Activated CD4-positive, alpha-beta T cell treated with anti-CD3 and anti-CD28 coated beads, Interleukin-2, amount 10 ng/mL, durations not matched to agents 7 days and 5 days (primary cell): ENCODE results near the gene OPCML. TPM values are rescaled to one million over a fixed set of nuclear protein-coding genes. Genes with fewer than 3 reads are reported as not detected.

Source experiments
- CTCF ChIA-PET: fragments of 350-600 bp; sonication (Branson Sonifier 250); formaldehyde crosslinking; loops from one replicate; lab custom pipeline; 2021; ENCODE audit warnings: antibody characterized with exemption; lab: Charles Lee
- POLR2A ChIA-PET: fragments of 350-600 bp; sonication (Branson Sonifier 250); formaldehyde crosslinking; loops from one replicate; lab custom pipeline; 2021; ENCODE audit warnings: antibody characterized with exemption; lab: Charles Lee
- DNase-seq: peaks from one replicate; pipeline ENCODE4 v3.0.0-alpha.2; 2020
- H3K27ac Mint-ChIP-seq: one replicate; pipeline ENCODE4 v1.8.0; 2021; ENCODE audit warnings: mild to moderate bottlenecking, moderate library complexity, mixed read lengths
- H3K27me3 Mint-ChIP-seq: one replicate; pipeline ENCODE4 v1.8.0; 2021; ENCODE audit warnings: mixed read lengths
- H3K36me3 Mint-ChIP-seq: one replicate; pipeline ENCODE4 v1.8.0; 2021; ENCODE audit warnings: low read depth, mixed read lengths
- H3K4me1 Mint-ChIP-seq: one replicate; pipeline ENCODE4 v1.8.0; 2021; ENCODE audit warnings: mixed read lengths
- H3K4me3 Mint-ChIP-seq: one replicate; pipeline ENCODE4 v1.8.0; 2021; ENCODE audit warnings: mild to moderate bottlenecking, moderate library complexity, mixed read lengths
- H3K9me3 Mint-ChIP-seq: one replicate; pipeline ENCODE4 v1.8.0; 2021; ENCODE audit warnings: mixed read lengths
- total RNA-seq, 2 experiments: library from RNA; stranded (reverse); gene quantifications; one replicate each; pipeline ENCODE4 v1.2.3, GENCODE V29; 2021

Gene OPCML
- total RNA-seq, 2 experiments from 2014 or later: not detected

GRCh38 chr11:133207995-133208394 is 324.3 kb downstream of the OPCML start:
- no peaks in the 10 kb centered on the region for H3K9me3 Mint-ChIP-seq
- CTCF ChIA-PET: no interaction called here

GRCh38 chr11:133206313-133207005 is 325.8 kb downstream of the OPCML start:
- Mint-ChIP-seq H3K27me3 (no peaks in the 10 kb centered on the region), H3K4me1 (no peaks in the 10 kb centered on the region), H3K9me3 (no peaks in the 10 kb centered on the region), H3K36me3 (no peaks in the 10 kb centered on the region), H3K27ac (no peak overlapping the region), H3K4me3 (no peak overlapping the region)
- POLR2A ChIA-PET: no interaction called here
- no peak for DNase-seq
- CTCF ChIA-PET: no interaction called here

More at GRCh38 chr11:133207995-133208394, 324.3 kb downstream of the OPCML start:
- Mint-ChIP-seq H3K27me3 (no peaks in the 10 kb centered on the region), H3K36me3 (no peaks in the 10 kb centered on the region), H3K4me1 (no peaks in the 10 kb centered on the region), H3K27ac (no peak overlapping the region), H3K4me3 (no peak overlapping the region)
- DNase-seq: no peak
- POLR2A ChIA-PET: no interaction called here

GRCh38 chr11:133204158-133204557 is 328.1 kb downstream of the OPCML start:
- no peak overlapping the region for H3K27ac Mint-ChIP-seq
- H3K4me1 Mint-ChIP-seq: no peaks in the 10 kb centered on the region
- no peaks in the 10 kb centered on the region for H3K36me3 Mint-ChIP-seq
- no peak for DNase-seq
- no peaks in the 10 kb centered on the region for H3K27me3 Mint-ChIP-seq
- H3K9me3 Mint-ChIP-seq: no peaks in the 10 kb centered on the region
- POLR2A ChIA-PET: no interaction called here
- no peak overlapping the region for H3K4me3 Mint-ChIP-seq
- CTCF ChIA-PET: no interaction called here

DNA sequence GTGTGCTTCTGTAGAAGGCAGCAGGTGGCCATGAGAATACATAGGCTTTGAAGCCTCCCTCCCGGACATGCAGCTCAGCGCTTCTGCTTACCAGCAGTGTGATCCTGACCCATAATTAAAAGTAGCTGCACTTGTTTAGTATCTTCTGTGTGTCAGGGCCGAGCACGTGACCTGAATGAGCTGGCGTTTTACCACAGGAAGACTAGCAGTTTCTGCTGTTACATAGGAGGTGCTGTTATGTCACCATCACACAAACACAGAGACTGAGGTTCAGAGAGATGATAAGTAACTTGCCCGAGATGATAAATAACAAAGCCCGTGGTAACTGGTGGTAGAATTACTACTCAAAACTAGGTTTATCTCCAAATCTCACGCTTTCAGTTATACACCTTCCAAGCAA is 329.5 kb downstream of the OPCML start:
- no peak for DNase-seq
- H3K27me3 Mint-ChIP-seq: no peaks in the 10 kb centered on the region
- no peaks in the 10 kb centered on the region for H3K9me3 Mint-ChIP-seq
- no peaks in the 10 kb centered on the region for H3K36me3 Mint-ChIP-seq
- H3K4me3 Mint-ChIP-seq: no peak overlapping the region
- H3K27ac Mint-ChIP-seq: no peak overlapping the region
- H3K4me1 Mint-ChIP-seq: no peaks in the 10 kb centered on the region
- ChIA-PET POLR2A (no interaction called here), CTCF (no interaction called here)

- no peaks in the 10 kb centered on the region for H3K9me3 Mint-ChIP-seq
- ChIA-PET POLR2A (no interaction called here), CTCF (no interaction called here)
- H3K4me1 Mint-ChIP-seq: no peaks in the 10 kb centered on the region
- DNase-seq: no peak
- peaks cover 4% of the 10 kb centered on the region for H3K27me3 Mint-ChIP-seq
- no peak overlapping the region for H3K4me3 Mint-ChIP-seq
- no peaks in the 10 kb centered on the region for H3K36me3 Mint-ChIP-seq
- no peak overlapping the region for H3K27ac Mint-ChIP-seq
These were observed 333.9 kb downstream of the OPCML start for GRCh38 chr11:133198438-133198837.

DNA sequence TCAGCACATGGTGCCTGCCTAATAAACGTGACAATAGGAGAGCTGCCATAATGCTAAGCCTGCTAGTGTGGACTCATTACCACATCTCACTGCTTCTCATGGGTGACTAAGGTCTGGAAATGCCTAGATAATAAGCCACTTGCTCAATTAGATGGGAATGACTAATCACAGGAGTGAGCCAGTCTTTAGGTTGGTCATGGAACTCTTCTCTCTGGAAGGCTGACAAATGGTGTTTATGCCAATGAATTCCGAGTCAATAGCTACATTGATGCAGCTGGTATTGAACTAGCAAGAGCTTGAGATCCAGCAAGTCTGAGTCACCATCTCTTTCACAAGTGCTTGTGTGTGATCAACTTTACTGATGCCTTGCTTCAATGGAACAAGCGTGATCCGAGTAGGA is 334.9 kb downstream of the OPCML start:
- CTCF ChIA-PET: no interaction called here
- H3K4me3 Mint-ChIP-seq: no peak overlapping the region
- POLR2A ChIA-PET: no interaction called here
- H3K9me3 Mint-ChIP-seq: no peaks in the 10 kb centered on the region
- H3K27me3 Mint-ChIP-seq: peaks cover 4% of the 10 kb centered on the region
- no peaks in the 10 kb centered on the region for H3K36me3 Mint-ChIP-seq
- no peaks in the 10 kb centered on the region for H3K4me1 Mint-ChIP-seq
- DNase-seq: no peak
- H3K27ac Mint-ChIP-seq: no peak overlapping the region

DNA sequence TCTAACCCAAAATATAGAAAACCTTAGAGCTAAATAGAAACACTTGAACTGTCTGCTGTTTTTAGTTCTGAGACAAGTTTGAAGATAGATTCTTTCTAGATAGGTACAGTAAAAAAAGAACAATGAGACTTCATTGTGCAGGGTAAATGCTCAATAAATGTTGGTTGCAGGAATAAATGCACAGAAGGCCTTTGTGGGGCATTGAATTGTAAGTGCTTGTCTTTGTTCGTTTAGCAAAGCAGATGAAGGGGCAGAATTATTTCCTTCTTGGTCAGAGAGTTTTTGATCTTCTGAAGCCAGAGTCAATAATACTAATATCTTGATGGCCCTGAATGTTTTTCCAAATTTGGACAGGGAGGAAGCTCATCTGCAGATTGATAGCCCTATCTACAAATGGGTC is 340.4 kb downstream of the OPCML start:
- Mint-ChIP-seq H3K4me3 (no peak overlapping the region), H3K9me3 (no peaks in the 10 kb centered on the region), H3K27me3 (peaks cover 8% of the 10 kb centered on the region), H3K36me3 (no peaks in the 10 kb centered on the region), H3K4me1 (no peaks in the 10 kb centered on the region), H3K27ac (no peak overlapping the region)
- DNase-seq: no peak
- ChIA-PET CTCF (no interaction called here), POLR2A (no interaction called here)

DNA sequence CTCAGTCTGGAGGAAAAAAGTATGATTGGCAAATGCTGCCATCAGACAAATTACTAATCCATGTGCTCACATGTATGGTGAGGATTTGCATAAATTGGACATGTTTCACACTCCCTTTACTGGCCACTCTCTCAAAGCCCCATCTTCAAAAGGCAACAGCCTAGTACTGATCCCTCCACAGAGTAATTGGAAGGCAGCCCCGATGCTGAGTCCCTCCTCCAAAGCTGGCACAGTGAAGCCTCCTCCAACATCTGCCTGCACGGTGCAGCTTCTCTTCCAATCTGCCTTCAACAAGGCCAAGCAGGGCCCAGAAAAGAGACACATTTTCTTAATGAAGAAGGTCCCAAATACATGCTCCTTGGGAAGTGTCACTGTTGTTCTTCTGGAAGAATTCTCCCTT is 350.6 kb downstream of the OPCML start:
- Mint-ChIP-seq H3K9me3 (no peaks in the 10 kb centered on the region), H3K4me3 (no peak overlapping the region), H3K36me3 (no peaks in the 10 kb centered on the region), H3K27me3 (no peaks in the 10 kb centered on the region), H3K4me1 (no peaks in the 10 kb centered on the region), H3K27ac (no peak overlapping the region)
- CTCF ChIA-PET: no interaction called here
- no peak for DNase-seq
- POLR2A ChIA-PET: no interaction called here

DNA sequence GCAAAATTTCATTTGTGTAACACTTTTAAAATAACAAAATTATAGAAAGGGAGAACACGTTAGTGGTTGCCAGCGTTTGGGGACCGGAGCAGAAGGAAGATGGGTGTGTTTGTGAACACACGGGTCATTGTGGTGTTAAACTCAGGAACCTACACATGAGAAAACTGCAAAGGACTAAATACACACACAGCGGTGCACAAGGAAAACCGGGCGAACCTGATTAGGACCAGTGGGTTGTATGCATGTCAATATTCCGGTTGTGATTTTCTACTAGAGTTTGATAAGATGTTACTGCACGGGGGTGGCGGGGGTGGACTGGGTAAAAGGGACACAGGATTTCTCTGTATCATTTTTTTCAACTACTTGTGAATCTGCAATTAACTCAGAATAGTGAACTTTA is 351.2 kb downstream of the OPCML start:
- no peak for DNase-seq
- Mint-ChIP-seq H3K9me3 (no peaks in the 10 kb centered on the region), H3K4me3 (no peak overlapping the region), H3K4me1 (no peaks in the 10 kb centered on the region), H3K27me3 (no peaks in the 10 kb centered on the region), H3K27ac (no peak overlapping the region), H3K36me3 (no peaks in the 10 kb centered on the region)
- CTCF ChIA-PET: no interaction called here
- POLR2A ChIA-PET: no interaction called here

GRCh38 chr11:133180201-133180600 is 352.1 kb downstream of the OPCML start:
- Mint-ChIP-seq H3K27ac (no peak overlapping the region), H3K4me3 (no peak overlapping the region), H3K36me3 (no peaks in the 10 kb centered on the region), H3K9me3 (no peaks in the 10 kb centered on the region), H3K4me1 (no peaks in the 10 kb centered on the region), H3K27me3 (no peaks in the 10 kb centered on the region)
- DNase-seq: no peak
- CTCF ChIA-PET: no interaction called here
- POLR2A ChIA-PET: no interaction called here

DNA sequence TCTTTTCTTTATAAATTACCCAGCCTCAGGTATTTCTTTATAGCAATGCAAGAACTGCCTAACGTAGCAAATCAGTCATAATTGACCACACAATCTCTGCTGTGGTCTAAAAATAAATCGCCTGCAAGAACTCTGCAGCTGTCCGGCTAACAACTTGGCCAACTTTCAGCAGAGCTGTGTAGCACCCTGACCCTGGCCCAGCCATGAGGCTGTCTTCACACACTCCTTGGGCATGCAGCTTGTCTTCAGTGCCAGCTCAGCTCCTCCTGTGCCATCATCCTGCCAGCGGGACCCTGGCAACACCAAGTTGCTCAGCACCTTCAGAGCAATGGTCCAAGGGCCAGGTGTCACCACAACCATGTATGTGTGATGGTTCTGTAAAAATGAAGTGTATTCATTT is 355.6 kb downstream of the OPCML start:
- H3K36me3 Mint-ChIP-seq: no peaks in the 10 kb centered on the region
- H3K9me3 Mint-ChIP-seq: no peaks in the 10 kb centered on the region
- no peak for DNase-seq
- no peaks in the 10 kb centered on the region for H3K27me3 Mint-ChIP-seq
- H3K27ac Mint-ChIP-seq: no peak overlapping the region
- H3K4me1 Mint-ChIP-seq: no peaks in the 10 kb centered on the region
- H3K4me3 Mint-ChIP-seq: no peak overlapping the region
- POLR2A ChIA-PET: no interaction called here
- CTCF ChIA-PET: no interaction called here

GRCh38 chr11:133175103-133175502 is 357.2 kb downstream of the OPCML start:
- CTCF ChIA-PET: interaction anchor here (0.6 kb wide), 1 partner anchor 1110 kb away, joined by 3 read pairs; no protein-coding TSS in a partner anchor
- Mint-ChIP-seq H3K4me1 (no peaks in the 10 kb centered on the region), H3K9me3 (no peaks in the 10 kb centered on the region), H3K4me3 (no peak overlapping the region), H3K27me3 (no peaks in the 10 kb centered on the region), H3K36me3 (no peaks in the 10 kb centered on the region), H3K27ac (no peak overlapping the region)
- POLR2A ChIA-PET: no interaction called here
- no peak for DNase-seq

DNA sequence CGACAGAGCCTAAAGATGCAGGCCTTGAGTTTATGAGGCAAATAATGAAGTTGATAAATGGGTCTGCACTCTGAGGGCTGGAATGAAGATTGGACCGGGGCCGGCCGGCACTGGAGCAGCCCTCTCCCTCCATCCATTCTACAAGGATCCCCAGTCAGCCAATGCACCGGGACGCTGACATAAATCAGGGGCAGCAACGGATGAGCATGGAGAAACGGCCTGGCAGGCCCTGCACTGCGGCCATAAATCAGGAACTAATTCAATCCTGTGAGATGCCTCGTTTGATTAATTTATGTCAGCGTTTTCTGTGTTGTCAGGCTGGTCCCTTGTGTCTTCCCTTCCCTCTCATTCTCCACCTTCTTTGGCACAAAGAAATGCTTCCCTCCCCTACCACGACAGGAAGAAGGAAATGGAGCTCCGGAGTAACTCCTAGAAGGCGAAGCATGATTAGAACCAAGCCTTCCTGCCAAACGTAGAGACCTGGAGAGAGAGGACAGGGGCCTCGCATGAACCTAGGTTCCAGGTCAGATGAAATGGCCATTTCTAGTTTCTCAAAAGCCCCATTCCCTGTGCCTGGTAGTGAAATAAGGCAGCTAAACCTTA is 358.4 kb downstream of the OPCML start:
- H3K4me3 Mint-ChIP-seq: no peak overlapping the region
- no peaks in the 10 kb centered on the region for H3K4me1 Mint-ChIP-seq
- H3K27ac Mint-ChIP-seq: no peak overlapping the region
- no peaks in the 10 kb centered on the region for H3K27me3 Mint-ChIP-seq
- H3K36me3 Mint-ChIP-seq: no peaks in the 10 kb centered on the region
- ChIA-PET CTCF (no interaction called here), POLR2A (no interaction called here)
- no peaks in the 10 kb centered on the region for H3K9me3 Mint-ChIP-seq
- no peak for DNase-seq

GRCh38 chr11:133172349-133172748 is 360.0 kb downstream of the OPCML start:
- ChIA-PET POLR2A (no interaction called here), CTCF (no interaction called here)
- no peak overlapping the region for H3K4me3 Mint-ChIP-seq
- H3K4me1 Mint-ChIP-seq: no peaks in the 10 kb centered on the region
- no peak for DNase-seq
- no peaks in the 10 kb centered on the region for H3K9me3 Mint-ChIP-seq
- no peak overlapping the region for H3K27ac Mint-ChIP-seq
- no peaks in the 10 kb centered on the region for H3K36me3 Mint-ChIP-seq
- H3K27me3 Mint-ChIP-seq: no peaks in the 10 kb centered on the region
